Fibroblast of skin of right quadriceps (primary cell): Measurements from ENCODE around the gene LAMA5.
A peak's percentile ranks its signal among the peaks of the same experiment; 100 is the strongest.

Source experiments
- DNase-seq: peaks from one replicate; pipeline ENCODE4 v3.0.0-alpha.2; 2013

The LAMA5 gene

DNA sequence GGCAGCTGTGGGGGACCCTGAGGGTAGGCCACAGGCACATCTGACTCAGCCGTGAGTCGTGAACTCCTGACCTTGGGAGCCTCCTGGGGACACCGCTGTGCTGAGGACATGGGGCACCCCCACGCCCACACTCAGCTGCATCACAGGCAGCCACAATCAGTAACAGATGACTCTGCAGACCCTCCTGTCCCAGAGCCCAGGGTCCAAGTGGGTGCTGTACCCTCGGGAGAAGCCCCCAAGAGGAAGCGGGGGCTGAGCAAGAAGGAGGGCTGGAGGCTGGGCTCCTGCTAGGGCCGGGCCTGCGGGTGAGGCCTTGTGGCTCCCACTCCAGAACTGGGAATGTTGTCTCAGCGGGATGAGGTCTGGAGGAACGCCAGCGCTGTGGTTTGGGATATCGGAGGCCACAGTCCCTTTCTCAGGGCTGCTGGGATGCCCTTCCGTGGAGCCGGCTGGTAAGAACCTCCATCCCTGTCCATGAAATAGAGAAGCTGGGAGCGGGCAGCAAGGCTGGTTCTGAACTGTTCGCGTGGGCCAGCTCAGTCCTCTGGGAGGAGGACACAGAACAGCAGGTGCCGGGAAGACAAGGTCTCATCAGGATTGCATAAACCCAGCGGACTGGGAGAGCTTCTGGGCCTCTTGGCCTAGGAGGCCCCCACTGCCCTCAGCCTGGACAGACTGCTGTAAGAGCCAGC lies 3.1 kb upstream of the LAMA5 start:
- DNase-seq = peak; percentile 86

GRCh38 chr20:62369815-62370114 lies 2.7 kb upstream of the LAMA5 start:
- DNase-seq = no peak

- DNase-seq = peak; percentile 32
Measured at GRCh38 chr20:62368976-62369814, 2.1 kb upstream of the LAMA5 start.

GRCh38 chr20:62368392-62368975 lies 1.4 kb upstream of the LAMA5 start:
- DNase-seq = no peak

DNA sequence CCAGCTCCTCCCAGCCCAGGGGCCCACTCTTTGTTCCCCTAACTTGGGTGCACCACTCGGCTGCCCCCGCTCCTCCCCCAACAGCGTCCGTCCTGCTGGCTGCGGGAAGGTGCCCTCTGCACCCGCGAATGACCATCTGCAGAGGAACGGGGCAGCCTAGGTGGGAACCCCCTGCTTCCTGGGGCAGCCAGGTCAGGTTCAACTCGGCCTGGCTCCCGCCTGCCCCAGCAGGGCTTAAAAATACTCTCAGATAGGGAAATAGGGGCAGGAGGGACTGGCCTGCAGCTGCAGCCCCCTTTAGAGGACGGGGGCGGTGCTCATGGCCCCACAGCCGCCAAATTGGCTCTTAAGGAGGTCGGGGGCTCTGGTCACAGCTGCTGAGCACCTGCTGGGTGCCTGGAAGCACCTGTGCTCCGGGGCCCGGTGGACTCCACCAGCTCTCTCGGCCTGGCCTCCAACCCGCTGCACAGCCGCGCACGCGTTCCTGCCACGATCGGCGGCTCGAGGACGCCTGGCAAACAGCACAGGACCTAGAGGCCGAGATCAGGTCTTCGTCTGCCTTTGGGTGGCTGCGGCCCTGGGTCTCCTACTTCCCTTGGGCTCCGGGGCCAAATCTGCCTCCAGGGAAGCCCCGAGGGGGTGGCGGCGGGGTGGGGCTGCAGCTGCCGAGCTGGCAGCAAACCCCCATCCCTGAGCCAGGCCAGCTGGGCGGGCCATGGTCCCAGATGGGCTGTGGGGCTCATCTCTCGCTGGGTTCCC lies 700 bp upstream of the LAMA5 start:
- DNase-seq = no peak

GRCh38 chr20:62366370-62367135 lies 559 bp downstream of the LAMA5 start:
- no peak for DNase-seq

- DNase-seq = no peak
Measured at GRCh38 chr20:62365814-62366369, 1.2 kb downstream of the LAMA5 start.

DNA sequence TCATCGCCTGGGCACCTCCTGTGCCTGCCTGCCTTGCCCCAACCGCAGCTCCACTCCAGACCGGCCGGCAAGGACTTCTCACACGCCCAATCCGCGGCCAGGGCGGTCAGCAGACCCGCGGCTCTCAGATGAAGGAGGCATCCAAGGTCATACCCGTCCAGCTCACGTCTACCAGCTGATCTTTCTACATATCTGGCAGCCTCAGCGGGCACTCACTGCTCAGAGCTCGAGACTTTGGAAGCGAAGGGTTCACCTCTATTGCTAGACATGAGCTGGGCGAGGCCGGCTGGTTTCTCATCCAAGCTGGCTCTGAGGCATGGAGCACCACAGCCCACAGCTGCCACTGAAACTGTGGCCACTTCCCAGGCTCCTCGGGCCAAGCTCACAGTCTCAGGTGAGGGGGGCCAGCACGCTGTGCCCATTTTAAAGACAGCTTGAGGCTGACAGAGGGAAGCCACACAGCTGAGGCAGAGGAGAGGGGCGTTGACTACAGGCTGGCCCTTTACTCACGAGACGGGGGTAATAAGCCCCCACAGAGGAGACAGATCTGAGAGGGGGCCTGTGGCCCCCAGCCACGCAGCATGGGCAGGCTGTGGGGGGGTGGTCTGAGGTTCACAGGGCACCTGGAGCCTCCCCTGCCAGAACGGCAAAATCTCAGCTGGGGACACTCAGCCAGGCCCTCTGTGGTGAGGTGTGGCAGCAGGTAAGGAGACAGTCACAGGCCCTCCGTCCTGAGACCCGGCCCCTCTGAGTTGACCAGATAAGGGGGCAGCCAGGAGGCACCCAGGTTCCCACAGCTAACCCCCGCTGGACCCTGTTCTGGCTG lies 2.0 kb downstream of the LAMA5 start:
- DNase-seq = no peak

GRCh38 chr20:62363920-62364851 lies 2.9 kb downstream of the LAMA5 start:
- DNase-seq = no peak

DNA sequence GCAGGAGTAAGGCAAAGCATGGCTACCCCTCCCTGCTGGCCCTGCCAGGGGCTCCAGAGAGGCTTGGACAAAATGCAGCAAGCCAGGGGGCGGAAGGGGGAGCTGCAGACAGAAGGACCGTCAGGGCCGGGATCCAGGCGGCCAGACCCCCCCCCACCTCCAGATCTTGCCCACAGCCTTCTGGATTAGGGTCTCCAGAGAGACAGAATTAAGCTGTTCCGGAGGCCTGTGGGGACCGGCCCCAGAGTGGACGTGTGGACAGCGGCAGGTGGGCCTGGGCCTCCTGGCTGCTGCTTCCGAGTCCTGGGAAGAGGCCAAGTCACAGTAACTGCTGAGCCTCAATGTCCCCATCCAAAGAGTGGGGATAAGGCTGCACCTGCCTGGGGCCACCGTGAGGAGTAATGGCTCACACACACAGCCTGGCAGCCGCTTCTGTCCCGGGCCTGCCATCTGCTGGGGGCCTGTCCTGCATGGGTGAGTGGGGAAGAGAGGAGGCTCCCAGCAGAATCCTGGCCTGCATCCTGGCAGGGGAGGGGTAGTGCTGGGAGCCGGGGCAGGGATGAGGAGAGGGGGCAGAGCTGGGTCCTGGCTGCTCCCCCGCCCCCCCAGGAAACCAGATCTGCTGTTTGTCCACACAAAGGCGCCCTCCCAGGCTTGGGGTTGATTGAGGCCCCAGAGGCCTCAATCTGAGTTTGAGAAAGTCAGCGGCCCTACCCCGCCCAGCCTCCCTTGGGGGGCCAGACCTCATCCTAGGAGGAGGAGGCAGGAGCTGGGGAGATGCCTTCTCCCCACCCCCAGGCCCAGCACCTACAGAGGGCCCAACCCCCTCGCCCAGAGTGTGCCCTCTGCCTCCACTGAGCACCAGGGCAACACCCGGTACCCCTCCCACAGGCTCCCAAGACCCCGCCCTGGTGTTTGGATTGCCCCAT lies 3.9 kb downstream of the LAMA5 start:
- no peak for DNase-seq

DNA sequence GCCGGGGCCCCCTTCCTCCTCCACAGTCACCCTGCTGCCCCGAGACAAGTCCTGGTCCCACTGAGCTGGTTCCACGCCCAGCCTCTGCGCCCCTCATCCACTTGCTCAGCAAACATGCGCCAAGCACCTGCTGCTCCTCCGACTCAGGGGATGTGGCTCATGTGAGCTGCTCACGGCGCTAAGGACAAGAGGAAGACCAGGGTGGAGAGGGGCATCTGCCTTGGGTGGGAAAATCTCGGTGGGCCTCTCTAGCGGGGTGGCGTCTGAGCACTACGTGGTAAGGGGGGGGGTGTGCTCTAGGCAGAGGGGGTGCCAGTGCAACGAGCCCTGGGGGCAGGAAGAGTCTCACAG lies 4.5 kb downstream of the LAMA5 start:
- no peak for DNase-seq

DNA sequence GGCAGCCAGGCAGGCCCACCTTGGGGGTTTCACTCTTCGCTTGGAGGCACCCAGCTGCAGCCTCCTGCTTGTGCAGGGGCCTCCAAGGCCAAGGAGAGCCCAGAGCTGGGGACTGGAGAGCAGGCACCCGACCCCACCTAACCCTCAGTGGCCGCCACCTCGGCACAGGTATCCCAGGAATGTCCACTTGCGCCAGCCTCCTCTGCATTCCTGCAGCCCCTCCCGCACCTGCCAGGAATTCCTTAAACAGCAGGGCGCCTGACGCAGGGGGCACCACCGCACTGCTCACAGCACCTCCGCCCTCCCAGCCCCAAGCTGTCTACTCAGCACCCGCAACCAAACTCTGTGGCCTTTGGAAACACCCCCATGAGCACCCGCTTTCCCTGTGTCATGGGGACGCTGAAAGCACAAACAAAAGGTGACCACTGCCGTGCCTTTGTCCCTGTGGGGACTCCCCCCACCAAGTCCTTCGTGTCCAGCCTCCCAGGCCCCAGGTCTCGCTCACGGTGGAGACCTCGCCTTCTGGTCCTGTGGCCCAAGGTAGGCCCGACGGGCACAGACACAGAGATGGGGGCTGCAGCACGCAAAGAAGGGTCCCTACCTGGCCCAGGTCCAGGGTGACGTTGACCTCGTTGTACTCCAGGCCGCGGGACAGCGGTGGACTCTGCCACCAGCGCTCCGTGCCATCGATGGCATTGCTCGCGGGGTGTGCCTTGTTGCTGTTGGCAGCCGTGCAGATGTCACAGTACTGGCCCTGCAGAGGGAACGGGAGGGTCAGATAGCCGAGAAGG lies 5.1 kb downstream of the LAMA5 start:
- no peak for DNase-seq

GRCh38 chr20:62360854-62361798 lies 6.0 kb downstream of the LAMA5 start:
- no peak for DNase-seq

GRCh38 chr20:62359491-62360121 lies 7.5 kb downstream of the LAMA5 start:
- no peak for DNase-seq

- no peak for DNase-seq
Measured at GRCh38 chr20:62359043-62359490, 8.0 kb downstream of the LAMA5 start.
